Measurements from ENCODE around the gene USP35. TPM values are rescaled to one million over a fixed set of nuclear protein-coding genes. Genes with fewer than 3 reads are reported as not detected.
"Not testable (repeated sequence)": the region's sequence is repeated elsewhere in the genome, so short reads cannot be mapped to it uniquely, and the experiment has no call there.

The USP35 gene
- polyA plus RNA-seq, 2 of the 4 experiments (the other 2 are of a cell fraction), result 3.8 to 5.8 TPM

DNA sequence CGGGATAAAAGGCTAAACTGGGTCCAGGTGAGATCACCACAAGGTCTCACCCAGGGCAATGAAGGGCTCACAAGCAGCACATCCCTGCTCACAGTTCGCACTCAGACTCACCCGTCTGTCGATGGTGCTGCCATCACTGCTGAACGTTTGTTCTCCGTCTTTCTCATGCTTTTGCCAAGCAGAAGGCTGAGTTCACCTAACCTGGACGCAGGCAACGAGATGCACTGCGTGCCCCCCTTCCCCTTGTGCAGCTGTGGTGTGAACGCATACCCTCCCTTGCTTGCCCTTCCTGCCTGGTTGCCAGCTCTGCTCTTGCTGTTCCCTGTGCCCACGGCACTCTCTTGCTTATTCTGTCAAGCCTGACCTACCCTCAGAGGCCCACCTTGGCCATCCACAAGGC is 18.3 kb upstream of the USP35 start:
- ChIA-PET POLR2A (no interaction called here), CTCF (interaction anchor here (1.1 to 1.3 kb wide), 2 partner anchors 247 to 394 kb away, joined by 3 to 4 read pairs; partner anchors contain the start of gene GAB2)
- Histone ChIP-seq H3K4me3 (no peak overlapping the region), H3K9me3 (no peaks in the 10 kb centered on the region), H3K4me1 (no peaks in the 10 kb centered on the region), H3K4me2 (no peak overlapping the region), H3K27ac (no peak overlapping the region)
- FAIRE-seq (no peak), DNase-seq (ENCODE audit: low read depth in 1 of 2, low spot score in 1 of 2) (no peak), ATAC-seq (no peak)
- TF ChIP-seq KDM5A (IDR thresholded peaks at IDR 0.05) (no peak), JUN (IDR thresholded peaks at IDR 0.05) (no peak), ZFP36 (IDR thresholded peaks at IDR 0.05; ENCODE audit: borderline replicate concordance, partially characterized antibody) (no peak), RNF2 (IDR thresholded peaks at IDR 0.05; ENCODE audit: borderline replicate concordance, low read depth) (no peak), NR3C1 (IDR thresholded peaks at IDR 0.05) (no peak)
- TF ChIP-seq, protein P1, sequence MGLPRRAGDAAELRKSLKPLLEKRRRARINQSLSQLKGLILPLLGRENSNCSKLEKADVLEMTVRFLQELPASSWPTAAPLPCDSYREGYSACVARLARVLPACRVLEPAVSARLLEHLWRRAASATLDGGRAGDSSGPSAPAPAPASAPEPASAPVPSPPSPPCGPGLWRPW (IDR thresholded peaks at IDR 0.05), result no peak
- 91% methylated on average over 11 of the region's 11 CpGs for WGBS (ENCODE audit: missing lambda C conversion rate)

DNA sequence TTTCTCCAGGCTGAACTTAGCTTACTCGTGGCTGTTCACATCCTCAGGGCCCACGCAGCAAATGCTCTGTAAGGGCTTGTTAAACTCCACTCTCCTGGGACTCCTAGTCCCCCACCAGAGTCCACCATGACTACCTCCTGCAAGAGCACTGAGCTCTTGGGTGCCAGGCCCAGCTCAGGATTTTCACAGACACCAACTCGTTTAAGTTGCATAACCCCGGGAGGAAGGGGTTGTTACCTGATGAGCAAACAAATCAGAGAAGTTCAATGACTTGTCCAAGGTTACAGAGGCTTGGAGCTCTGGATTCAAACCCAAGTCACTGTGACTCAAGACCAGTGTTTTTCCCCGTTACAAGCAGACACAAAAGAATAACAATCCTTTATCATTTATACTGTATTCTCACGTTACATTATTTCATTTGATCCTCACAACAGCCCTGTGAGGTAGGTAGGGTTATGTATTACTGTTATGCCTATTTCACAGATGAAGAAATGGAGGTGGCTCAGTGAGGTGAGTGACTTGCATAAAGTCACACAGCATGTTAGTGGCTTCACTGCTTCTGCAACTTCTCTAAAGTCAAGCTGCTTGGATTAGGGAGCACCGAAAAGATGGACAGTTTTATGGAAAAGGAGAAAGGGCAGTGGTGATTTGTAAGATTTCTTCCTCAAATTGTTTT is 17.7 kb upstream of the USP35 start:
- DNase-seq (ENCODE audit: low read depth in 1 of 2, low spot score in 1 of 2) (no peak), FAIRE-seq (no peak), ATAC-seq (no peak)
- ChIA-PET CTCF (interaction anchor here (1.3 kb wide), 1 partner anchor 394 kb away, joined by 4 read pairs; no protein-coding TSS in a partner anchor), POLR2A (no interaction called here)
- Histone ChIP-seq H3K4me3 (no peak overlapping the region), H3K4me1 (no peaks in the 10 kb centered on the region), H3K4me2 (no peak overlapping the region), H3K27ac (no peak overlapping the region), H3K9me3 (no peaks in the 10 kb centered on the region)
- 77% methylated on average over 7 of the region's 7 CpGs for WGBS (ENCODE audit: missing lambda C conversion rate)
- TF ChIP-seq, protein P2, sequence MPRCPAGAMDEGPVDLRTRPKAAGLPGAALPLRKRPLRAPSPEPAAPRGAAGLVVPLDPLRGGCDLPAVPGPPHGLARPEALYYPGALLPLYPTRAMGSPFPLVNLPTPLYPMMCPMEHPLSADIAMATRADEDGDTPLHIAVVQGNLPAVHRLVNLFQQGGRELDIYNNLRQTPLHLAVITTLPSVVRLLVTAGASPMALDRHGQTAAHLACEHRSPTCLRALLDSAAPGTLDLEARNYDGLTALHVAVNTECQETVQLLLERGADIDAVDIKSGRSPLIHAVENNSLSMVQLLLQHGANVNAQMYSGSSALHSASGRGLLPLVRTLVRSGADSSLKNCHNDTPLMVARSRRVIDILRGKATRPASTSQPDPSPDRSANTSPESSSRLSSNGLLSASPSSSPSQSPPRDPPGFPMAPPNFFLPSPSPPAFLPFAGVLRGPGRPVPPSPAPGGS (IDR thresholded peaks at IDR 0.05), result no peak
- TF ChIP-seq MAFK (IDR thresholded peaks at IDR 0.05; ENCODE audit: partially characterized antibody) (no peak), FOSB (CRISPR knock-in tag; IDR thresholded peaks at IDR 0.05) (no peak), NFE2L2 (conservative IDR thresholded peaks at IDR 0.05; ENCODE audit: low read length) (peak; percentile 20; the same call in 1 of the 2 replicates), ESRRA (IDR thresholded peaks at IDR 0.05; ENCODE audit: borderline replicate concordance, low read length) (no peak)
- TF ChIP-seq, protein P3, sequence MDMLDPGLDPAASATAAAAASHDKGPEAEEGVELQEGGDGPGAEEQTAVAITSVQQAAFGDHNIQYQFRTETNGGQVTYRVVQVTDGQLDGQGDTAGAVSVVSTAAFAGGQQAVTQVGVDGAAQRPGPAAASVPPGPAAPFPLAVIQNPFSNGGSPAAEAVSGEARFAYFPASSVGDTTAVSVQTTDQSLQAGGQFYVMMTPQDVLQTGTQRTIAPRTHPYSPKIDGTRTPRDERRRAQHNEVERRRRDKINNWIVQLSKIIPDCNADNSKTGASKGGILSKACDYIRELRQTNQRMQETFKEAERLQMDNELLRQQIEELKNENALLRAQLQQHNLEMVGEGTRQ (IDR thresholded peaks at IDR 0.05), result no peak

DNA sequence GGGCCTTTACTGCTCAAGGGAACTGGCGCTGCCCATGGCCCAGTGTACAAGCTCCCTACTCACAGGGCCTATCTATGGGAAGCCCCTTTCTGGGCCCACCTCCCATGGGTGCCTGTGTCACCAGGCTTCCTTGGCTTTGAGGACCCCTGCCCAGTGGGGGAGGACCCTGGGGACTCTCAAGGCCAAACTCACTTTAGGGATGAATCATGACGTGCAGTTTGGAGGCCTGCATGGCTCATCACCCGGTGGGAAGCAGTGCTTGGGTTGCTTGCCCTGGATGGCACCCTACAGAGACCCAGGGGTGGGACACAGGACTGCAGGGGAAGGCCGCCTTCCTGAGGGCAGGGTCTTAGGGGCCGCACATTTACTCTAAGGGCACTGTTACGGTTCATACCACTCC is 16.8 kb upstream of the USP35 start:
- POLR2A ChIA-PET, result no interaction called here

DNA sequence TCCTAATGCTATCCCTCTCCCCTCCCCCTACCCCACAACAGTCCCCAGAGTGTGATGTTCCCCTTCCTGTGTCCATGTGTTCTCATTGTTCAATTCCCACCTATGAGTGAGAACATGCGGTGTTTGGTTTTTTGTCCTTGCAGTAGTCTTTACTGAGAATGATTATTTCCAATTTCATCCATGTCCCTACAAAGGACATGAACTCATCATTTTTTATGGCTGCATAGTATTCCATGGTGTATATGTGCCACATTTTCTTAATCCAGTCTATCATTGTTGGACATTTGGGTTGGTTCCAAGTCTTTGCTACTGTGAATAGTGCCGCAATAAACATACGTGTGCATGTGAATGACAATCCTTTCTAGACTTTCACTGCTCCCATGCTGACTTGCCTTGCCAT is 12.9 kb upstream of the USP35 start:
- ATAC-seq; FAIRE-seq; H3K4me1 ChIP-seq; H3K27ac ChIP-seq; H3K4me2 ChIP-seq; CTCF ChIA-PET; DNase-seq (ENCODE audit: low read depth in 1 of 2, low spot score in 1 of 2); H3K9me3 ChIP-seq; H3K4me3 ChIP-seq; POLR2A ChIA-PET: not testable (repeated sequence)
- 95% methylated on average over 3 of the region's 3 CpGs for WGBS (ENCODE audit: missing lambda C conversion rate)

More for the DNA sequence above, 16.8 kb upstream of the USP35 start:
- Histone ChIP-seq H3K27ac (no peak overlapping the region), H3K4me1 (no peaks in the 10 kb centered on the region), H3K9me3 (no peaks in the 10 kb centered on the region), H3K4me3 (no peak overlapping the region), H3K4me2 (no peak overlapping the region)
- no peak for DNase-seq (ENCODE audit: low read depth in 1 of 2, low spot score in 1 of 2)
- TF ChIP-seq POLR2AphosphoS2 (conservative IDR thresholded peaks at IDR 0.05; ENCODE audit: low read length) (no peak), RARB (CRISPR knock-in tag; IDR thresholded peaks at IDR 0.05) (no peak), SREBF2 (IDR thresholded peaks at IDR 0.05) (no peak), NPAS2 (CRISPR knock-in tag; IDR thresholded peaks at IDR 0.05; ENCODE audit: borderline replicate concordance) (no peak), RCOR1 (IDR thresholded peaks at IDR 0.05; ENCODE audit: low read depth, low read length) (no peak), HOXB5 (CRISPR knock-in tag; IDR thresholded peaks at IDR 0.05) (no peak)
- no peak for FAIRE-seq
- ATAC-seq, result no peak
- CTCF ChIA-PET, result no interaction called here
- 80% methylated on average over 5 of the region's 6 CpGs for WGBS (ENCODE audit: missing lambda C conversion rate)

Data from A549 (cell line).